WTC11 (cell line): ENCODE results near the gene LMOD2.

Source experiments
- CBFB ChIP-seq: sonication (generic); formaldehyde crosslinking; IDR thresholded peaks from 2 replicates; pipeline ENCODE4 v1.8.1; 2022; ENCODE audit warnings: mild to moderate bottlenecking, low read depth, missing genetic modification reagents
- CTCF ChIP-seq: fragments of 200-600 bp; IDR thresholded peaks from 2 replicates; pipeline ENCODE4 v1.8.0; 2022; ENCODE audit warnings: antibody characterized with exemption
- FOXK1 ChIP-seq: sonication (generic); formaldehyde crosslinking; IDR thresholded peaks from 2 replicates; pipeline ENCODE4 v1.8.0; 2022; ENCODE audit warnings: mild to moderate bottlenecking, moderate library complexity, missing genetic modification reagents
- JUN ChIP-seq: sonication (generic); formaldehyde crosslinking; IDR thresholded peaks from 2 replicates; pipeline ENCODE4 v1.8.0; 2023; ENCODE audit warnings: mild to moderate bottlenecking, missing genetic modification reagents
- KAT7 ChIP-seq: sonication (generic); formaldehyde crosslinking; IDR thresholded peaks from 2 replicates; pipeline ENCODE4 v1.8.1; 2023; ENCODE audit warnings: missing genetic modification reagents, mild to moderate bottlenecking, borderline replicate concordance
- MAX ChIP-seq: sonication (generic); formaldehyde crosslinking; IDR thresholded peaks from 2 replicates; pipeline ENCODE4 v1.8.0; 2022; ENCODE audit warnings: mild to moderate bottlenecking, missing genetic modification reagents

DNA sequence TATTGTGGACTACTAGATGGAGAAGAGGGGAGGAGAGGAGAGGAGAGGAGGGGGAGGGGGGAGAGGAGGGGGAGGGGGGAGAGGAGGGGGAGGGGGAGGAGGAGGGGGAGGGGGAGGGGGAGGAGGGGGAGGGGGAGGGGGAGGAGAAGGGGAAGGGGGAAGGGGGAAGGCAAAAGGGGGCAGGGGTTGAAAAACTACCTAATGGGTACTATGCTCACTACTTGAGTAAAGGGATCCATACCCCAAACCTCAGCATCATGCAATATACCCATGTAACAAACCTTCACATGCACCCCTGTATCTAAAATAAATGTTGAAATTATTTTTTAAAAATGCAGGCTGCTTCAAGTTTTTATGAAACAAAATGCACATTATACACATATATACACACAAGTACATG, 15.1 kb upstream of the LMOD2 start:
- TF ChIP-seq CTCF (no peak), MAX (CRISPR knock-in tag) (no peak), FOXK1 (CRISPR knock-in tag) (no peak), KAT7 (CRISPR knock-in tag) (no peak), JUN (CRISPR knock-in tag) (no peak), CBFB (CRISPR knock-in tag) (no peak)
